Measurements from ENCODE around the gene SLC35F1. TPM values are rescaled to one million over a fixed set of nuclear protein-coding genes. Genes with fewer than 3 reads are reported as not detected.

Gene SLC35F1
- total RNA-seq, 2 donors from 2014 or later, result under 0.01 to 0.78 TPM

GRCh38 chr6:117880824-117881223 lies 26.2 kb upstream of the SLC35F1 start:
- H3K36me3 ChIP-seq (replicated peaks in 1 of 2; ENCODE audit: insufficient read depth in 1 of 2, low read depth in 2 of 2), result no peaks in the 10 kb centered on the region
- ATAC-seq (no peak), DNase-seq (no peak)
- no peaks in the 10 kb centered on the region for H3K27me3 ChIP-seq
- H3K4me3 ChIP-seq, result no peak overlapping the region
- H3K9me3 ChIP-seq, result no peaks in the 10 kb centered on the region
- 9 to 15% methylated on average over 1 of the region's 1 CpG for WGBS, 2 donors
- intact Hi-C loops (cut with DNase I), result no loop called here
- TF ChIP-seq POLR2A (IDR thresholded peaks at IDR 0.05) (no peak), CTCF (IDR thresholded peaks at IDR 0.05) (no peak)
- H3K27ac ChIP-seq, result no peak overlapping the region
- no peaks in the 10 kb centered on the region for H3K4me1 ChIP-seq

GRCh38 chr6:117890172-117890571 lies 16.9 kb upstream of the SLC35F1 start:
- TF ChIP-seq CTCF (IDR thresholded peaks at IDR 0.05) (no peak), POLR2A (IDR thresholded peaks at IDR 0.05) (no peak)
- Histone ChIP-seq H3K27me3 (no peaks in the 10 kb centered on the region), H3K27ac (no peak overlapping the region), H3K36me3 (replicated peaks in 1 of 2; ENCODE audit: insufficient read depth in 1 of 2, low read depth in 2 of 2) (no peaks in the 10 kb centered on the region), H3K9me3 (no peaks in the 10 kb centered on the region), H3K4me1 (no peaks in the 10 kb centered on the region), H3K4me3 (no peak overlapping the region)
- DNase-seq (no peak), ATAC-seq (no peak)
- intact Hi-C loops (cut with DNase I), result no loop called here

- H3K9me3 ChIP-seq, result no peaks in the 10 kb centered on the region
- peaks cover 12% of the 10 kb centered on the region for H3K4me1 ChIP-seq
- no peaks in the 10 kb centered on the region for H3K27me3 ChIP-seq
- TF ChIP-seq POLR2A (IDR thresholded peaks at IDR 0.05), result no peak
- TF ChIP-seq CTCF (IDR thresholded peaks at IDR 0.05), result no peak
- DNase-seq, result no peak
- ATAC-seq, result no peak
- no peaks in the 10 kb centered on the region for H3K36me3 ChIP-seq (replicated peaks in 1 of 2; ENCODE audit: insufficient read depth in 1 of 2, low read depth in 2 of 2)
- intact Hi-C loops (cut with DNase I), result no loop called here
- 5 to 8% methylated on average over 14 of the region's 14 CpGs for WGBS, 2 donors
- H3K4me3 ChIP-seq, result peak overlapping the region in 1 of 2 donors; percentile 15
- H3K27ac ChIP-seq, result no peak overlapping the region
Measured at GRCh38 chr6:117906507-117906957, 532 bp upstream of the SLC35F1 start.

- ATAC-seq (peak; percentile 45), DNase-seq (peak; percentile 14 to 48 (median 26))
- 1% methylated on average over 57 of the region's 81 CpGs; no CpG with 5 or more reads in 1 of the 2 donors for WGBS, 2 donors
- Histone ChIP-seq H3K4me3 (peak overlapping the region; percentile 15 to 51), H3K36me3 (replicated peaks in 1 of 2; ENCODE audit: insufficient read depth in 1 of 2, low read depth in 2 of 2) (no peaks in the 10 kb centered on the region), H3K9me3 (no peaks in the 10 kb centered on the region), H3K27ac (peak overlapping the region in 2 of 4 donors; percentile 29 to 64), H3K27me3 (no peaks in the 10 kb centered on the region), H3K4me1 (peaks cover 12% of the 10 kb centered on the region)
- intact Hi-C loops (cut with DNase I), result no loop called here
- TF ChIP-seq CTCF (IDR thresholded peaks at IDR 0.05) (no peak), POLR2A (IDR thresholded peaks at IDR 0.05) (no peak)
Measured at GRCh38 chr6:117907601-117908245, 659 bp downstream of the SLC35F1 start.
